ENCODE measurements around the gene ITCH. TPM values are rescaled to one million over a fixed set of nuclear protein-coding genes. Genes with fewer than 3 reads are reported as not detected.

Gene ITCH
- total and polyA plus RNA-seq, 2 of the 8 experiments (the other 6 are each of a cell fraction or from before 2014, with no cell fraction given) = 3.9 to 45.2 TPM

GRCh38 chr20:34515484-34516246, 152.6 kb downstream of the ITCH start:
- no peaks in the 10 kb centered on the region for H3K9me3 ChIP-seq (ENCODE audit: insufficient read depth in 2 of 2, low read depth in 1 of 2, low read length in 1 of 2)
- H2BK120ac ChIP-seq (replicated peaks; ENCODE audit: low read depth, low read length) = no peak overlapping the region
- peak overlapping the region; percentile 96 for H3K18ac ChIP-seq (ENCODE audit: extremely low read depth, low read length)
- no peak overlapping the region for H2BK20ac ChIP-seq (ENCODE audit: low read length)
- H2BK12ac ChIP-seq (ENCODE audit: low read depth, low read length) = no peak overlapping the region; the same call in 1 of the 2 replicates
- H4K5ac ChIP-seq (ENCODE audit: insufficient read length, low read depth, low read length) = peak overlapping the region; percentile 55
- no peak overlapping the region for H3K23ac ChIP-seq (ENCODE audit: insufficient read length)
- peaks cover 3 to 5% of the 10 kb centered on the region in 2 experiments for H4K20me1 ChIP-seq (replicated peaks in 1 of 2; ENCODE audit: control insufficient read depth in 1 of 2, insufficient read depth in 2 of 2, low read length in 2 of 2)
- no peak overlapping the region for H3K56ac ChIP-seq (replicated peaks; ENCODE audit: insufficient read length, low read depth, low read length)
- H3K4me1 ChIP-seq (replicated peaks in 1 of 4; ENCODE audit: control insufficient read depth in 3 of 4, insufficient read depth in 4 of 4, low read length in 3 of 4) = peaks cover 0 to 3% (median 3%) of the 10 kb centered on the region in 4 experiments; a peak in 3 of 7 replicates
- H2BK5ac ChIP-seq (ENCODE audit: low read depth, low read length) = peak overlapping the region; percentile 79
- peaks cover 10% of the 10 kb centered on the region for H3K23me2 ChIP-seq (ENCODE audit: low read depth, low read length)
- 4% methylated on average over 36 of the region's 36 CpGs; no CpG with 5 or more reads in 1 of the 2 experiments for WGBS, 2 experiments (ENCODE audit: extremely low coverage in 1 of 2, insufficient coverage in 1 of 2, insufficient read length in 1 of 2, insufficient replicate concordance in 2 of 2, low coverage in 1 of 2, low lambda C conversion rate in 2 of 2, missing lambda C conversion rate in 1 of 2)
- no peaks in the 10 kb centered on the region for H3K27me3 ChIP-seq (replicated peaks in 1 of 4; ENCODE audit: control insufficient read depth in 3 of 4, extremely low read depth in 1 of 4, insufficient read depth in 3 of 4, low read length in 3 of 4)
- H2AFZ ChIP-seq (ENCODE audit: low read length) = peak overlapping the region; percentile 94
- peak overlapping the region; percentile 97; the same call in 1 of the 2 replicates for H4K8ac ChIP-seq (ENCODE audit: extremely low read depth, insufficient read depth, low read length)
- H3K4me3 ChIP-seq (ENCODE audit: extremely low read depth in 1 of 4, insufficient read depth in 2 of 4, low read depth in 3 of 4, low read length in 4 of 4) = peak overlapping the region; percentile 77 to 87 (median 82)
- H3K27ac ChIP-seq (ENCODE audit: low read depth, low read length) = peak overlapping the region; percentile 56
- ChIA-PET POLR2A (ENCODE audit: partially characterized antibody) (interaction anchor here (0.5 to 3.3 kb wide), 14 partner anchors 10 to 240 kb away, joined by 3 to 15 read pairs (median 4); partner anchors contain the start of genes AHCY and ITCH), CTCF (ENCODE audit: partially characterized antibody) (interaction anchor here (0.9 to 4.7 kb wide), 7 partner anchors 15 to 326 kb away, joined by 3 to 25 read pairs (median 3); no protein-coding TSS in a partner anchor)
- no peak overlapping the region for H3K14ac ChIP-seq (ENCODE audit: insufficient read length)
- no peaks in the 10 kb centered on the region for H3K79me1 ChIP-seq (ENCODE audit: low read depth, low read length)
- DNase-seq (ENCODE audit: low read depth in 1 of 2, low spot score in 2 of 2) = peak; percentile 67 to 84
- H4K91ac ChIP-seq (replicated peaks; ENCODE audit: insufficient read length, low read length) = peak overlapping the region; percentile 45
- no peak for FAIRE-seq
- H2BK15ac ChIP-seq (ENCODE audit: low read length) = no peak overlapping the region
- no peak overlapping the region for H3K4ac ChIP-seq (replicated peaks; ENCODE audit: insufficient read length, low read depth, low read length)
- H2AK5ac ChIP-seq (ENCODE audit: low read depth, low read length) = 0 out of 2 replicates have a peak overlapping the region, but pooled peaks have one; percentile 30
- H3K4me2 ChIP-seq (ENCODE audit: insufficient read depth in 1 of 2, low read depth in 2 of 2, low read length in 2 of 2) = peak overlapping the region; percentile 77 to 81
- H3K9ac ChIP-seq (replicated peaks in 1 of 4; ENCODE audit: extremely low read depth in 1 of 4, low read depth in 3 of 4, low read length in 3 of 4) = peak overlapping the region; percentile 46 to 88 (median 76)
- H3K36me3 ChIP-seq (ENCODE audit: control insufficient read depth in 2 of 4, insufficient read depth in 4 of 4, low read length in 3 of 4) = no peaks in the 10 kb centered on the region; a peak in 1 of 8 replicates
- peaks cover 0 to 39% of the 10 kb centered on the region in 2 experiments; a peak in 3 of 4 replicates for H3K79me2 ChIP-seq (ENCODE audit: control insufficient read depth in 1 of 2, insufficient read depth in 2 of 2, low read length in 2 of 2)
- TF ChIP-seq YY1 (IDR thresholded peaks at IDR 0.05; ENCODE audit: low read depth, low read length) = 0 out of 2 replicates have a peak, but pooled peaks have one; percentile 15
- TF ChIP-seq ATF3 (IDR thresholded peaks at IDR 0.05; ENCODE audit: insufficient read depth, low read depth, low read length) = no peak
- no peak for TF ChIP-seq RFX5 (IDR thresholded peaks at IDR 0.05; ENCODE audit: borderline replicate concordance, low read depth, low read length)
- 0 out of 2 replicates have a peak, but pooled peaks have one; percentile 34 for TF ChIP-seq CEBPB (IDR thresholded peaks at IDR 0.05; ENCODE audit: low read depth, low read length)
- 0 out of 2 replicates have a peak, but pooled peaks have one; percentile 21 for TF ChIP-seq SP1 (IDR thresholded peaks at IDR 0.05; ENCODE audit: low read depth, low read length)
- peak in 1 of 2 experiments; percentile 53; a peak in 1 of 4 replicates for TF ChIP-seq SIN3A (conservative IDR thresholded peaks at IDR 0.05 in 1 of 2, IDR thresholded peaks at IDR 0.05 in 1 of 2; ENCODE audit: low read depth in 1 of 2, low read length in 2 of 2)
- peak; percentile 54; the same call in 1 of the 2 replicates for TF ChIP-seq TBP (IDR thresholded peaks at IDR 0.05; ENCODE audit: low read depth, low read length)
- peak; percentile 64 for TF ChIP-seq TAF1 (IDR thresholded peaks at IDR 0.05; ENCODE audit: low read depth, low read length)
- TF ChIP-seq RBBP5 (IDR thresholded peaks at IDR 0.05; ENCODE audit: borderline replicate concordance, low read depth, low read length) = 0 out of 2 replicates have a peak, but pooled peaks have one; percentile 27
- TF ChIP-seq SIRT6 (IDR thresholded peaks at IDR 0.05; ENCODE audit: low read length) = no peak
- TF ChIP-seq MAFK (IDR thresholded peaks at IDR 0.05; ENCODE audit: low read depth, low read length) = no peak
